GM12873 (cell line): ENCODE results near the gene DUSP18.
A peak's percentile ranks its signal among the peaks of the same experiment; 100 is the strongest.

Experiments used
- TF ChIP-seq, protein P1 (sequence below): IDR thresholded peaks from 2 replicates; pipeline ENCODE4 v1.5.1; 2012; ENCODE audit warnings: low read depth, mild to moderate bottlenecking, moderate library complexity, low read length, control low read depth; ENCODE audit not compliant: insufficient read depth; ENCODE audit errors: missing control alignments

The DUSP18 gene

DNA sequence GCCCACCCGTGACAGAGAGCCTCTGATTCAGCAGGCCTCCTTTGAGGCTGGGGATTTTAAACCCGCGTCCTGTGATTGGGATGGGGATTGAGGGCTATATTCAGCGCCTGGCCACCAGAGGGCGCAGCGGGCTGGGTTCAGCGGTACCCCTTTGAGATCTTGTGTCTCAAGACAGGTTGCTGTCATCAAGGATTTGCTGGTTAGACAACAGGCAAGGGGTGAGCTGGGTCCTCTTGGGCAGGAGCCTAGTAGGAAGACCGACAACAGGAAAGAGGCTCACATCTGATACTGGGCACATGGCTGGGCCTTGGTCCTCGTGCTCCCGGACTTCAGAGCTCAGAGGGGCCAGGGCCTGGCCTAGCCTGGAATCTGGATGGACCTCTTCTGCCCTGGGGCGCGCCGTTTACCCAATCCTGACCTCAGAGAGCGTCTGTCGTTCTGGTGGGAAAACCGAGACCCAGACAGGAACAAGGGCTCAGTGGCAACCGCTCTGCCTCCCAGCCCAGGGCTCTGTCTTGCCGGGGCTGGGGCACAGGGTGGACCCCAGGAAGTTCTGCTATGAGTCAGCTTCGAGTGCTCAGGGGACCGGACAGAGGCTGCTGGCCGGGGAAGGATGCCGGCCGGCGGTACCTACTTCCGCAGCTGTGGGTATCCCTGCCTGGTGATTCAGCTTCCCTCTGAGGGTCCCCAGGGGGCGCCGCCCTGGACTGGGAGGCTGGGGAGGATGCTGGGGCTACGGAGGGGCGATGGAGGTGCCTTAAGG is 33.0 kb downstream of the DUSP18 start:
- TF ChIP-seq, protein P1, sequence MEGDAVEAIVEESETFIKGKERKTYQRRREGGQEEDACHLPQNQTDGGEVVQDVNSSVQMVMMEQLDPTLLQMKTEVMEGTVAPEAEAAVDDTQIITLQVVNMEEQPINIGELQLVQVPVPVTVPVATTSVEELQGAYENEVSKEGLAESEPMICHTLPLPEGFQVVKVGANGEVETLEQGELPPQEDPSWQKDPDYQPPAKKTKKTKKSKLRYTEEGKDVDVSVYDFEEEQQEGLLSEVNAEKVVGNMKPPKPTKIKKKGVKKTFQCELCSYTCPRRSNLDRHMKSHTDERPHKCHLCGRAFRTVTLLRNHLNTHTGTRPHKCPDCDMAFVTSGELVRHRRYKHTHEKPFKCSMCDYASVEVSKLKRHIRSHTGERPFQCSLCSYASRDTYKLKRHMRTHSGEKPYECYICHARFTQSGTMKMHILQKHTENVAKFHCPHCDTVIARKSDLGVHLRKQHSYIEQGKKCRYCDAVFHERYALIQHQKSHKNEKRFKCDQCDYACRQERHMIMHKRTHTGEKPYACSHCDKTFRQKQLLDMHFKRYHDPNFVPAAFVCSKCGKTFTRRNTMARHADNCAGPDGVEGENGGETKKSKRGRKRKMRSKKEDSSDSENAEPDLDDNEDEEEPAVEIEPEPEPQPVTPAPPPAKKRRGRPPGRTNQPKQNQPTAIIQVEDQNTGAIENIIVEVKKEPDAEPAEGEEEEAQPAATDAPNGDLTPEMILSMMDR: peak; percentile 96

DNA sequence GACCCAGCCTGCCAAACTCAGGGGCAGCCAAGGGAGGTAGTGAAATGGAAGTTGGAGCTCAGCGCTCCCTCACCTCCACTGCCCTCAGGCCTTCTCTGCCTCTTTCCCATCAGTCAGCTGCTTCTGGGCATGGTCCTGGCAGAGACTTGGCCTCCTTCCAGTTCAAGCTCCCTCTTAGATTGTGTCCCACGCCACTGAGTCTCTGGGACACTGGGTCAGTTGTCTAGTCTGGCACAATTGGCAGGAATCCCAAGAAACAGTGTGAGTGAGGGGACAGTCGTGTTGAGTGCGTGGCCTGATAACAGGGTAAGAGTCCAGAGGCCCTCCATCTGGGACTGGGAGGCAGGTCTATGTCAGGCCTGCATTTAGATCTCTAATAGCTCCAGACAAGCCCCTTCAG is 39.2 kb downstream of the DUSP18 start:
- TF ChIP-seq, protein P1: no peak

GRCh38 chr22:30627471-30627870 is 40.2 kb downstream of the DUSP18 start:
- TF ChIP-seq, protein P1: no peak

DNA sequence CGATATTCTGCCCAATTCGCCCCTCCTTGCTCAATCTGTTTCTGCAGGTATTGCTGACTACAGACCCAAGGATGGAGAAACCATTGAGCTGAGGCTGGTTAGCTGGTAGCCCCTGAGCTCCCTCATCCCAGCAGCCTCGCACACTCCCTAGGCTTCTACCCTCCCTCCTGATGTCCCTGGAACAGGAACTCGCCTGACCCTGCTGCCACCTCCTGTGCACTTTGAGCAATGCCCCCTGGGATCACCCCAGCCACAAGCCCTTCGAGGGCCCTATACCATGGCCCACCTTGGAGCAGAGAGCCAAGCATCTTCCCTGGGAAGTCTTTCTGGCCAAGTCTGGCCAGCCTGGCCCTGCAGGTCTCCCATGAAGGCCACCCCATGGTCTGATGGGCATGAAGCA is 41.3 kb downstream of the DUSP18 start:
- TF ChIP-seq, protein P1: no peak

DNA sequence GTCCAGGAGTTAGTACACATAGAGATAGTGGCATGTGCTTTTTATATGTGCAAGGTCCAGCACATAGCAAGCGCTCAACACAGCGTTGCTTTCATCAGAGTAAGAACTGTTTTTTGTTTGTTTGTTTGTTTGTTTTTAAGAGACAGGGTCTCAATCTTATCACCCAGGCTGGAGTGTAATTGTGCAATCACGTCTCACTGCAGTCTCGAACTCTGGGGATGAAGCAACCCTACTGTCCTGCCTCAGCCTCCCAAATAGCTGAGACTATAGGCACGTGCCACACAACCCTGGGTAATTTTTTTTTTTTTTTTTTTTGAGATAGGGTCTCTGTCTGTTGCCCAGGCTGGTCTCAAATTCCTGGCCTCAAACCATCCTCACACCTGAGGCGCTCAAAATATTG is 49.9 kb downstream of the DUSP18 start:
- TF ChIP-seq, protein P1: no peak

- TF ChIP-seq, protein P1: no peak
Observed at GRCh38 chr22:30615543-30615954, 52.1 kb downstream of the DUSP18 start.

GRCh38 chr22:30614879-30615278 is 52.8 kb downstream of the DUSP18 start:
- TF ChIP-seq, protein P1: no peak
